Progenitor cell of endocrine pancreas (in vitro differentiated cells): ENCODE measurements around the gene PIK3R6. TPM values are rescaled to one million over a fixed set of nuclear protein-coding genes. Genes with fewer than 3 reads are reported as not detected.
"Not testable (repeated sequence)": the region's sequence is repeated elsewhere in the genome, so short reads cannot be mapped to it uniquely, and the experiment has no call there.

Experiments
- DNase-seq: peaks from one replicate; pipeline ENCODE4 v3.0.0; 2021; ENCODE audit warnings: low spot score; ENCODE audit not compliant: unreplicated experiment
- H3K27ac Mint-ChIP-seq: 2 replicates; pipeline ENCODE4 v1.8.0; 2021; ENCODE audit warnings: mild to moderate bottlenecking, moderate library complexity, mixed read lengths
- H3K27me3 Mint-ChIP-seq: 2 replicates; pipeline ENCODE4 v1.8.0; 2021; ENCODE audit warnings: mixed read lengths
- H3K36me3 Mint-ChIP-seq: 2 replicates; pipeline ENCODE4 v1.8.0; 2022; ENCODE audit warnings: mixed read lengths; ENCODE audit not compliant: insufficient read depth
- H3K4me1 Mint-ChIP-seq: 2 replicates; pipeline ENCODE4 v1.8.0; 2021; ENCODE audit warnings: low read depth, mixed read lengths
- H3K4me3 Mint-ChIP-seq: 2 replicates; pipeline ENCODE4 v1.8.0; 2021; ENCODE audit warnings: low read depth, mild to moderate bottlenecking, moderate library complexity, mixed read lengths
- H3K9me3 Mint-ChIP-seq: 2 replicates; pipeline ENCODE4 v1.8.0; 2021; ENCODE audit warnings: low read depth, mixed read lengths
- total RNA-seq: library from RNA; stranded (reverse); gene quantifications from 2 replicates; pipeline ENCODE4 v1.2.1, GENCODE V29; 2021
- TF ChIP-seq, protein P1 (sequence below): fragments of 200-600 bp; sonication (generic); IDR thresholded peaks from one replicate; pipeline ENCODE4 v1.5.0; 2021; ENCODE audit warnings: antibody characterized with exemption, mild to moderate bottlenecking; ENCODE audit not compliant: unreplicated experiment

PIK3R6 gene
- total RNA-seq, 1 donor from 2014 or later = 0.07 TPM

DNA sequence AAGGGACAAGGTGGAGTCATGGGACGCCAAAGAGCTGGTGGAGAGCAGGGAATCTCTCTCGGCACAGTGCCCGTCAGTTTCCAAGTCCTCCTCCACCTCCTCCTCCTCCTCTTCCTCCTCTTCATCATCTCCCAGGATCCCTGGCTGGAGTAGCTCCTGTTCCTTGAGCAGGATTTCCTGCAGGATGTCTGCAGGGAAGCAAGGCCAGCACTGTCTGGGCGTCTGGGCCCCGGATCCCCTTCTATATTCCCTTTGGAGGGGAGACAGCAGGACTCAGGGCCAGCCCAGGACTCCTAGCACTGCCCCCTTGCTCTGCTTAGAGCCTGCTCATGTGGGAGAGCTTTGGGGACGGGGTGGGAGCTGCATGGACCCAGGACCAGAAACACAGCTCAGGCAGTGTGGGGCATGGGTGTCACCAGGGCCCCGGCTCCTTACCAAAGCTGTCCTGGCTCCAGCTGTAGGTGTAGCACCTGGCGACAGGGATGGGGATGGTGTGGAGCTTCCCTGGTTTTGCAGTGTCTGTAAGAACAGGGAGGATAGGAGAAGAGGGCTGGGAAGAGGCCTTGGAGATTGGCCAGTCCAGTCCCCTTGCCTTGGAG, 21.3 kb upstream of the PIK3R6 start:
- no peaks in the 10 kb centered on the region for H3K4me1 Mint-ChIP-seq
- no peak overlapping the region for H3K27ac Mint-ChIP-seq
- TF ChIP-seq, protein P1, sequence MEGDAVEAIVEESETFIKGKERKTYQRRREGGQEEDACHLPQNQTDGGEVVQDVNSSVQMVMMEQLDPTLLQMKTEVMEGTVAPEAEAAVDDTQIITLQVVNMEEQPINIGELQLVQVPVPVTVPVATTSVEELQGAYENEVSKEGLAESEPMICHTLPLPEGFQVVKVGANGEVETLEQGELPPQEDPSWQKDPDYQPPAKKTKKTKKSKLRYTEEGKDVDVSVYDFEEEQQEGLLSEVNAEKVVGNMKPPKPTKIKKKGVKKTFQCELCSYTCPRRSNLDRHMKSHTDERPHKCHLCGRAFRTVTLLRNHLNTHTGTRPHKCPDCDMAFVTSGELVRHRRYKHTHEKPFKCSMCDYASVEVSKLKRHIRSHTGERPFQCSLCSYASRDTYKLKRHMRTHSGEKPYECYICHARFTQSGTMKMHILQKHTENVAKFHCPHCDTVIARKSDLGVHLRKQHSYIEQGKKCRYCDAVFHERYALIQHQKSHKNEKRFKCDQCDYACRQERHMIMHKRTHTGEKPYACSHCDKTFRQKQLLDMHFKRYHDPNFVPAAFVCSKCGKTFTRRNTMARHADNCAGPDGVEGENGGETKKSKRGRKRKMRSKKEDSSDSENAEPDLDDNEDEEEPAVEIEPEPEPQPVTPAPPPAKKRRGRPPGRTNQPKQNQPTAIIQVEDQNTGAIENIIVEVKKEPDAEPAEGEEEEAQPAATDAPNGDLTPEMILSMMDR = no peak
- H3K9me3 Mint-ChIP-seq = no peaks in the 10 kb centered on the region
- H3K36me3 Mint-ChIP-seq = no peaks in the 10 kb centered on the region
- H3K4me3 Mint-ChIP-seq = no peak overlapping the region
- DNase-seq = no peak
- peaks cover 17% of the 10 kb centered on the region for H3K27me3 Mint-ChIP-seq

DNA sequence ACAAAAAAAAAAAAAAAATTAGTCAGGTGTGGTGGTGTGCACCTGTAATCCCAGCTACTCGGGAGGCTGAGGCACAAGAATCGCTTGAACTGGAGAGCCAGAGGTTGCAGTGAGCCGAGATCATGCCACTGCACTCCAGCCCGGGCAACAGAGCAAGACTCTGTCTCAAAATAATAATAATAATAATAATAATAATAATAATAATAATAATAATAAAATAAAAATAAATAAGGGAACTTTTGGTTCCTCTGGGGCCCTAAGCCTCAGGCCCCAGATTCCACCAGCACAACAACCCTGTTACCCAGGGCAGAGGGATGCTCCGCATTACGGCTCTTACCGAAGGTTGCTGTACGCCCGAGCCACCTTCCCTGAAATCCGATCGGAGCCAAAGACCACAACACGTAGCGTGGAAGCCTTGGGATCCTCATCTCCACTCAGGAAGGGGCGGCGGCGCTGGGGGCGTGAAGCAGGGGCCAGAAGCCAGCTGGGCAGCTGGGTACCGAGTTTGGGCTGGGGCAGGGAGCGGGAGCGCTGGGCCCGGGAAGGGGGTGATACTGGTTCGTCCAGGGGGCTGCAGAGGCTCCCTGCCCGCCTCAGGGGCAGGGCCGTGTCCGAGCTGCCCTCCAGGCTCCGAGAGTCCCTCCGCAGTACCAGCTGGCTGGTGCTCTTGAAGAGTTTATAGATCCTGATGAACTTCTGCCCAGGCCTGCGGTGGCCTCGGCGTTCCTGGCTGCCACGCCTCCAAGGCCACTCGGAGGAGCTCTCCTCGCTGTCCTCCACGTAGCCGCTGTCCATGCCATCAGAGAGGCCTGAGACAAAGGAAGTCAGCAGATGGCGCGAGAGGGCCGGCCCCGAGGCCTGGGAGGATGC, 20.6 kb upstream of the PIK3R6 start:
- DNase-seq = no peak
- H3K36me3 Mint-ChIP-seq = no peaks in the 10 kb centered on the region
- H3K9me3 Mint-ChIP-seq = no peaks in the 10 kb centered on the region

GRCh38 chr17:8887301-8887700, 19.8 kb upstream of the PIK3R6 start:
- H3K4me1 Mint-ChIP-seq = no peaks in the 10 kb centered on the region
- H3K36me3 Mint-ChIP-seq = no peaks in the 10 kb centered on the region
- peaks cover 14% of the 10 kb centered on the region for H3K27me3 Mint-ChIP-seq
- no peak overlapping the region for H3K4me3 Mint-ChIP-seq
- TF ChIP-seq, protein P1 = no peak
- H3K9me3 Mint-ChIP-seq = no peaks in the 10 kb centered on the region
- H3K27ac Mint-ChIP-seq = no peak overlapping the region
- no peak for DNase-seq

More for the DNA sequence above, 20.6 kb upstream of the PIK3R6 start:
- peaks cover 16% of the 10 kb centered on the region for H3K27me3 Mint-ChIP-seq
- H3K4me3 Mint-ChIP-seq = no peak overlapping the region
- no peak overlapping the region for H3K27ac Mint-ChIP-seq
- TF ChIP-seq, protein P1 = peak; percentile 43
- no peaks in the 10 kb centered on the region for H3K4me1 Mint-ChIP-seq

GRCh38 chr17:8885967-8886684, 18.7 kb upstream of the PIK3R6 start:
- peaks cover 11% of the 10 kb centered on the region for H3K27me3 Mint-ChIP-seq
- DNase-seq = no peak
- TF ChIP-seq, protein P1 = no peak
- no peaks in the 10 kb centered on the region for H3K9me3 Mint-ChIP-seq
- no peak overlapping the region for H3K4me3 Mint-ChIP-seq
- no peaks in the 10 kb centered on the region for H3K4me1 Mint-ChIP-seq
- H3K36me3 Mint-ChIP-seq = no peaks in the 10 kb centered on the region
- no peak overlapping the region for H3K27ac Mint-ChIP-seq

DNA sequence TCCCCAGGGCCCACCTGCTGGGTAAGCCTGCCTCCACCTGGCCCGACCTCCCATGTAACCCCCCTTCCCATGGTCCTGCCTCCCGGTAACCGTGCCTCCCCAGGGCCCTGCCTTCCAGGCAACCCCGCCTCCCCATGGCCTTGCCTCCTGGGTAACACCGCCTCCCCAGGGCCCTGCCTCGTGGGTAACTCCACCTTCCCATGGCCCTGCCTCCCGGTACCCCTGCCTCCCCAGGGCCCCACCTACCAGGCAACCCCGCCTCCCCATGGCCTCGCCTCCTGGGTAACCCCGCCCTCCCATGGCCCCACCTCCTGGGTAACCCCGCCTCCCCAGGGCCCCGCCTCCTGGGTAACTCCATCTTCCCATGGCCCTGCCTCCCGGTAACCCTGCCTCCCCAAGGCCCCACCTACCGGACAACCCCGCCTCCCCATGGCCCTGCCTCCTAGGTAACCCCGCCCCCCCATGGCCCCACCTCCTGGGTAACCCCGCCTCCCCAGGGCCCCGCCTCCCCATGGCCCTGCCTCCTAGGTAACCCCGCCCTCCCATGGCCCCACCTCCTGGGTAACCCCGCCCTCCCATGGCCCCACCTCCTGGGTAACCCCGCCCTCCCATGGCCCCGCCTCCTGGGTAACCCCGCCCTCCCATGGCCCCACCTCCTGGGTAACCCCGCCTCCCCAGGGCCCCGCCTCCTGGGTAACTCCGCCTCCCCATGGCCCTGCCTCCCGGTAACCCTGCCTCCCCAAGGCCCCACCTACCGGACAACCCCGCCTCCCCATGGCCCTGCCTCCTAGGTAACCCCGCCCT, 17.9 kb upstream of the PIK3R6 start:
- peaks cover 15% of the 10 kb centered on the region for H3K27me3 Mint-ChIP-seq
- not testable (repeated sequence) for H3K9me3 Mint-ChIP-seq, H3K27ac Mint-ChIP-seq, H3K36me3 Mint-ChIP-seq, DNase-seq, H3K4me1 Mint-ChIP-seq, H3K4me3 Mint-ChIP-seq
